NCI-H146 (cell line): ENCODE results near the gene FRMD1.
A peak's percentile ranks its signal among the peaks of the same experiment; 100 is the strongest.

ENCODE experiments used
- DNase-seq: peaks from one replicate; lab custom pipeline; 2025; lab: John Stamatoyannopoulos, UW

Gene FRMD1

GRCh38 chr6:168111911-168112310 lies 32.9 kb upstream of the FRMD1 start:
- DNase-seq: no peak

- DNase-seq: no peak
Observed at GRCh38 chr6:168110437-168110836, 31.4 kb upstream of the FRMD1 start.

DNA sequence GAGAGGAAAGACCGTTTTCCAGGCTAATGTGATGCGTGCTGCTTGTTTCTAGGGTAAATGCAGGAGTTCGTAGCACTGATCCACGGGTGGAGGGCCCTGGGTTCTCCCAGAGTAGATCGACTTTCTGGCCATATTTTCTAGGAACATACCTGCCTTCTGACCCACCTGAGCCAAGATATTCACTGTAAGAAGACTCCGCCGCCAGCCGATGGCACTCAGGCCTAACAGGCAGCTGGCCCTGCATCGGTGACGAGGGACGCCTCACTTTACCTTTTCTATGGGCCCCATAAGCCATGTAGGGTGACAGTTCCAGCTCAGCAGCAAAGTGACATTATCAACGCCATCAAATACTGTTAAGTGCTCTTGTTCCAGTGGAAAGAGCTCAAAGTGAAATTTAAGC lies 30.2 kb upstream of the FRMD1 start:
- no peak for DNase-seq

DNA sequence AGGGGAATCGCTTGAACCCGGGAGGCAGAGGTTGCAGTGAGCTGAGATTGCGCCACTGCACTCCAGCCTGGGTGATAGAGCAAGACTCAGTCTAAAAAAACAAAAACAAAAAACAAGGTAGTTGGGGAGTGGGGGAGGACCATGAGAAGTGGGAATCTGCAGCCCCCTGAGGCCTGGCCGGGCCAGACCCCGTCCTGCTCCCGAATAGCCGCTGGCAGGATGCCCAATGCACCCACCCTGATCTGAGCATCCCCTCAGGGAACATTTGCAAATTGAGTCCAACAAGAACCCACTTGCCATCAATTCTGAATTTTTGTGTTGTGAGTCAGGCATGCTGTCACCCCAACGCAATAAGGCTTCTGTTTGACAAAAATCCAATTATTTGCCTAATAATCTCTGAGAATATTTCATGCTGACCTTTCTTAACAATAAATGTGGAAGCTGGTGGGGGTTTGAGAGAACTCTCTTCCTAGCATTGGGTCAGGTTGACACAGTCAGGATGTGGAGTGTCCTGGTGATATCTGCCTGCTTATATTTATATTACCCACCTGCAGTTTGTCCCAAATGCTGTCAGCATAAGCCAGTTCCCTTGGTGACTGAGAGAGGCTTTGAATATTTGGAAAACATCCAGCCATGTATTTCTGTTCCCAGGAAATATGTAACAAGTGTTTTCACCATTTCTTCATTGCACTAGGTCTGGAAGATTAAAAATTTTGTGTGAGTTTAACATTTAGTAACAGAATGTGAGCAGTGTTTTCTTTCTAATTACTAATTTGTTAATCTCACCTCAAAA lies 28.4 kb upstream of the FRMD1 start:
- no peak for DNase-seq

DNA sequence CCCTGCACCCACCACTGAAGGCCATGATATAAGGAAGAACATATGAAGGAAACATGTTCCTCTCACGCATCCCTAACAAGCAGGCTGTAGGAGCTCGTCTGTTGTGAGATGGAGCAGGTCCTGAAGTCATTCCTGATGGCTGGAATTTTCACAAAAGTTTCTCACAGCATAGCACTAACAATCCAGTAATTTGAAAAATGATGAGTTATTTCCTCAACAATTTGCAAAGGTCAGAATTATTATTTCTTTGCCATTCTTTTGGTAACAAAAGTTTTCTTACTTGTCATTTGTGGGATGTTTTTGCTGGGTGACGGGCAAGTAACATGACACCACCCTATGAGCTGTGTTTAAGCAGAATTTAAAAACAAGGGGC lies 27.6 kb upstream of the FRMD1 start:
- no peak for DNase-seq

GRCh38 chr6:168105813-168106632 lies 27.0 kb upstream of the FRMD1 start:
- DNase-seq: no peak

- DNase-seq: no peak
Observed at GRCh38 chr6:168104636-168105035, 25.6 kb upstream of the FRMD1 start.

GRCh38 chr6:168103050-168103830 lies 24.2 kb upstream of the FRMD1 start:
- no peak for DNase-seq

GRCh38 chr6:168102315-168102985 lies 23.4 kb upstream of the FRMD1 start:
- peak; percentile 29 for DNase-seq

- no peak for DNase-seq
Observed at GRCh38 chr6:168101590-168102314, 22.7 kb upstream of the FRMD1 start.

DNA sequence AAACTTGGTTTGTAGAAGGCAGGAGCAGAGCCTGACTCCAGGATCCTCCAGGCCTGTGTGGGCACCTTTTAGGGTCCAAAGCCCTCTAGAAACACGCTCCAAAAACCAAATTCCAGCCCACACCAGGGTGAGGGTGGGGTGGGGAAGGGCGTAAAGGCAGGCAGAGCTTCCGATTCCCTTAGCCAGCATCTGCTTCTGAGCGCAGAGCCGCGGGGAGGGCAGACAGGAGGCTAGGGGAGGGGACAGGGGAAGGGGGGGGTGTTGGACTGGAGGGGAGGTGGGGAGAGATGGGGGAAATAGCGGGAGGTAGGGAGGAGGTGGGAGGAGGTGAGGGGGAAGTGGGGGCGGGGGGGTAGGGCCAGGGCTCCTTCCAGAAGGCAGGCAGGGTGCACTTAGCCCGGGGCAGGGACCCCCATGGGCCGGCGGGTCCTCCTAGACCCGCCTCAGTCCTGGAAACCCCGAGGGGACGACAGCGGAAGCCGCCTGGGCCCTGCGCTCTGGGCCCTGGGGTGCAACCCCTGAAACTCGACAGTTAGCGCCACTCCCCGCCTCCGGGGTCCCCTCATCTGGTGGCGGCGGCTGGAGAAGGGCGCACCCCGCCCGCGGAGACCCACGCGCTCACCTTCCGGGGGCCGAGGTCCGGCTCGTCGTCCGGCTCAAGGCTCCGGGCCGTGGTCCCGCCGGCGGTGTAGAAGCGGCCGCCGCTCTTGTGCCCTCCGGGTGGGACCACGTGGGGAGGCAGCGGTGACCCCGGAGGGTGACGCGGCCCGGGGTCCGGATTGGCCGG lies 22.0 kb upstream of the FRMD1 start:
- no peak for DNase-seq

DNA sequence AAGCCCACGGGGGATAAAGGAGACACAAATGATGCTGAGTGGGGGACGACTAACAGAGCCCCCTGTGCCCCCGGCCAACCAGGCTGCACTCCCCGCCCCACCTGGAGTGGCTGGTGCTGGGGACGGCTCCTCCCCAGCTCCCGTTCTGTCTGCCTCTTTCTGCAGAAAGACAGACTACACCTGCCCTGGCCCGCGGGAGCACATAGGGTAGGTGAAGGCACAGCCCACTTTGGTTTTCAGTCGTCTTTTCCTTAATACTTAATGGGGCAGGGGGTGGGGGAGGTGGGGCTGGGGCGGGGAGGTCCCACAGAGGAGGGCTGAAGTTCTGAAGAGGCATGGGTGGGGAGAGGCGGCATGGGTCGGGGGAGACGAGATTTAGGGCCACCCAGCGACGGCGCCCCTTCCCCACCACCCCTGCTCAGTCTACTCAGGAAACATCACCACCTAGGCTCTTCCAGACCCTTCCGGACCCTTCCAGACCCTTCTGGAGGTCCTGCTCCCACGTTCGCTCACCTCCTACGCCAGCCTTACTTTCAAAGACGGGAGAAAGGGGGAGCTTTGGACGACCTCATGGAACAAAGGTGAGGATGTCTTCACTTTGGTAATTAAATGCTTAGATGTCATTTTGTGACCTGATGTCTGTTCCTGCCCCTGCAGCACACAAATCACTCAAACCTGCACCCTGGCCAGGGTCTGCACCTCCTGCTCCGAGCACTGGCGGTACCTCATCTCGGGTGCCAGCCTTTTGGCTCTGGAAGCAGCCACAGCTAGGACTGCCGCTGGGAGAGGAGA lies 21.2 kb upstream of the FRMD1 start:
- no peak for DNase-seq

DNA sequence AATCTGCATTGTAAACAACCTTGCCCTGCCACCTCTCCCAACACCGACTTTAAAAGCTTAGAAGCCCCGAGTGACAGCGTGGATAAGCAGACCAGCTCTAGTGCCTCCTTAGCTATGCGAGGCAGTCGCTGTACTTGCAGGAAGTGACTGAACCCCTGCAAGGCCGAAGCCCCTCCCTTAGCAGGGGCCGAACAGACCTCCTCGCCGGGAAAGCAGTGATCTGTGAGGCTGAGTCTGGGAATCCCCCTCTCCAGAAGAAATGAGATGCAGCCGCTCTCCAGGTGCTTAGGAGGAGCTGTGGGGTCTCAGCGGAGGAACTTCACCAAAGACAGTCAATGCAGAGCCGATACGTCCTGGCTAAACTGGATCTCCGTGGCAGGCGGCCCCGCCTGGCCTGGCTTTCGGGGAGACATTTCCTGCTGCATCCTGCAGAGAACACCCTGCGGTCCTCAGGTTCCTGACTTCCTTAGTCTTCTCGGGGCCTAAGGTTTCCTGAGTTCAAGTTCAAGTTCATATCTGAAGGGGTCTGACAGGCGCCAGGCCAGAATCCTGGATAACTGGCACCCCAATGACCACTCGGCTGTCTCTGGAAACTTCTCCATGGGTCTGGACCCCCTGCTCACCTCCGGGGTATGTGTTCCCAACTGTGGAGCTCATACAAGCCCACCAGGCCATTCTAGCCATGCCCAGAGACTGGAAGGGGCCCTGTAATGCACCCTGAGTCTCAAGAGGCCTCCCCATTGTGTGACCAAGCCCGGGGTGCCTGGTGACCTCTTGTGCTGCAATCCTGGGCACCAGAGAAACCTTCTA lies 20.4 kb upstream of the FRMD1 start:
- DNase-seq: no peak

- no peak for DNase-seq
Observed at GRCh38 chr6:168098431-168098861, 19.4 kb upstream of the FRMD1 start.

DNA sequence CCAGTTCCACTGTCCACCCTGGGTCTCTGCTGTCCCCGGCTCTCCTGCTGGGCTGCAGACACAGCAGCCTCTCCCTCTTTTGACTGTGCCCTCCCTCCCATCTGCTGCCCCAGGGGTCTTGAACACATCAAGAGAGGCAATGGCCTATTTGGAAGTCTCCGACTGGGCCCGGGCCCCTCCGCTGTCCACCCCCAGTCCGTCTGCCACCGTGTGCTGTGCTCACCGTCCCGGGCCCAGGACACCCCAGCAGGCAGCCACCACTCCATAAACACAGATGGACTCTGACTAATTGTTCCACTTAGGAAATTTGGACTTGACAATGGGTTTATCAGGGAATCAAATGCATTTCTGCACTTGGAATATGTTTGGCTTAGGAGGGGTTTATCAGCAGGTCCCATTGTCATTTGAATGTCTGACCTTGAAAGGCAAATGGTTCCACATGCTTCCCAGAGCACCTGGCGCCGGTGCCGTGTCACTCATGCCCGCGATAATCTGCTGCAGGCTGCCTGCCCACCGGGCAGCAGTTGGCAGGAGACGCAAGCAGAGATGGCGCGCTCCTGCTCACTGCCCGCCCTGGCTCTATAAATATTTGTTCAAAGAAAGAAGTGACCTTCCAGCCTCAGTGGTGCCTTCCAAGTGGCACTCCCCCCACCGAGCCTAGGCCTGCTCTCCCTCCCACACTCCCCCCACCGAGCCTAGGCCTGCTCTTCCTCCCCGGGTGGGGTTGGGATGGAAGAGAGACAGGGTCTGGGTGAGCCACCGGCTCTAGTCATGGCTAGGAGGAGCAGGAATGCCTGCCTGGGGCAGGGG lies 18.8 kb upstream of the FRMD1 start:
- peak; percentile 45 for DNase-seq

GRCh38 chr6:168097221-168097620 lies 18.2 kb upstream of the FRMD1 start:
- no peak for DNase-seq

GRCh38 chr6:168096271-168096764 lies 17.3 kb upstream of the FRMD1 start:
- DNase-seq: no peak
